ENCODE measurements around the gene LGALSL. TPM values are rescaled to one million over a fixed set of nuclear protein-coding genes. Genes with fewer than 3 reads are reported as not detected.
A peak's percentile ranks its signal among the peaks of the same experiment; 100 is the strongest.

The LGALSL gene
- polyA plus RNA-seq, 1 donor (not counting 4 experiments of a cell fraction or from before 2014, with no cell fraction given) = 55.4 TPM

GRCh38 chr2:64447317-64448040 is 6.5 kb upstream of the LGALSL start:
- no peak overlapping the region for H3K4me2 ChIP-seq (ENCODE audit: control insufficient read depth, extremely low read depth, insufficient read depth, low read depth, low read length)
- H3K27ac ChIP-seq (ENCODE audit: control insufficient read depth, insufficient read depth, low read length) = peak overlapping the region; percentile 34
- H2AFZ ChIP-seq (ENCODE audit: control insufficient read depth, low read length) = no peak overlapping the region
- H3K79me2 ChIP-seq (ENCODE audit: control insufficient read depth, insufficient read depth, low read length) = no peaks in the 10 kb centered on the region
- no peak overlapping the region for H3K4me3 ChIP-seq (ENCODE audit: control insufficient read depth in 2 of 3, extremely low read depth in 1 of 3, insufficient read depth in 2 of 3, low read depth in 1 of 3, low read length in 3 of 3)
- H4K20me1 ChIP-seq (ENCODE audit: control insufficient read depth, extremely low read depth, insufficient read depth, low read length) = no peaks in the 10 kb centered on the region
- dilution Hi-C loops (cut with MboI; ENCODE audit: extremely low pct_ligation_motif_present, low sequenced_read_pairs) = no loop called here
- H3K27me3 ChIP-seq (ENCODE audit: control insufficient read depth, extremely low read depth, insufficient read depth, low read length) = no peaks in the 10 kb centered on the region
- H3K9me3 ChIP-seq (ENCODE audit: control insufficient read depth, low read depth, low read length) = no peaks in the 10 kb centered on the region
- H3K4me1 ChIP-seq (ENCODE audit: control insufficient read depth, extremely low read depth, insufficient read depth, low read length) = peaks cover 15% of the 10 kb centered on the region
- DNase-seq (ENCODE audit: low read depth, low spot score) (no peak), FAIRE-seq (peak; percentile 34)
- TF ChIP-seq CTCF (optimal IDR thresholded peaks at IDR 0.05 in 1 of 3, IDR thresholded peaks at IDR 0.05 in 1 of 3, conservative IDR thresholded peaks at IDR 0.05 in 1 of 3; ENCODE audit: extremely low read depth in 1 of 3, insufficient read depth in 2 of 3, low read length in 3 of 3) (no peak), EZH2 (IDR thresholded peaks at IDR 0.05; ENCODE audit: low read length) (no peak)
- no peak overlapping the region for H3K9ac ChIP-seq (ENCODE audit: control insufficient read depth, extremely low read depth, insufficient read depth, low read length)
- H3K9me1 ChIP-seq (ENCODE audit: control insufficient read depth, extremely low read depth, insufficient read depth, low read length) = no peaks in the 10 kb centered on the region
- H3K36me3 ChIP-seq (ENCODE audit: control insufficient read depth in 2 of 2, extremely low read depth in 1 of 2, insufficient read depth in 2 of 2, low read length in 2 of 2) = no peaks in the 10 kb centered on the region

GRCh38 chr2:64448041-64448426 is 5.9 kb upstream of the LGALSL start:
- H3K4me3 ChIP-seq (ENCODE audit: control insufficient read depth in 2 of 3, extremely low read depth in 1 of 3, insufficient read depth in 2 of 3, low read depth in 1 of 3, low read length in 3 of 3) = no peak overlapping the region
- dilution Hi-C loops (cut with MboI; ENCODE audit: extremely low pct_ligation_motif_present, low sequenced_read_pairs) = no loop called here
- FAIRE-seq = no peak

More at GRCh38 chr2:64448041-64448426, 5.9 kb upstream of the LGALSL start:
- no peaks in the 10 kb centered on the region for H3K36me3 ChIP-seq (ENCODE audit: control insufficient read depth in 2 of 2, extremely low read depth in 1 of 2, insufficient read depth in 2 of 2, low read length in 2 of 2)
- no peak overlapping the region for H3K9ac ChIP-seq (ENCODE audit: control insufficient read depth, extremely low read depth, insufficient read depth, low read length)
- no peak overlapping the region for H3K4me2 ChIP-seq (ENCODE audit: control insufficient read depth, extremely low read depth, insufficient read depth, low read depth, low read length)
- H3K4me1 ChIP-seq (ENCODE audit: control insufficient read depth, extremely low read depth, insufficient read depth, low read length) = peaks cover 21% of the 10 kb centered on the region
- peak overlapping the region; percentile 8 for H2AFZ ChIP-seq (ENCODE audit: control insufficient read depth, low read length)
- H3K27ac ChIP-seq (ENCODE audit: control insufficient read depth, insufficient read depth, low read length) = peak overlapping the region; percentile 34
- H3K27me3 ChIP-seq (ENCODE audit: control insufficient read depth, extremely low read depth, insufficient read depth, low read length) = no peaks in the 10 kb centered on the region
- H4K20me1 ChIP-seq (ENCODE audit: control insufficient read depth, extremely low read depth, insufficient read depth, low read length) = no peaks in the 10 kb centered on the region
- no peak for DNase-seq (ENCODE audit: low read depth, low spot score)
- no peaks in the 10 kb centered on the region for H3K9me1 ChIP-seq (ENCODE audit: control insufficient read depth, extremely low read depth, insufficient read depth, low read length)
- no peaks in the 10 kb centered on the region for H3K79me2 ChIP-seq (ENCODE audit: control insufficient read depth, insufficient read depth, low read length)
- H3K9me3 ChIP-seq (ENCODE audit: control insufficient read depth, low read depth, low read length) = no peaks in the 10 kb centered on the region
- TF ChIP-seq CTCF (optimal IDR thresholded peaks at IDR 0.05 in 1 of 3, IDR thresholded peaks at IDR 0.05 in 1 of 3, conservative IDR thresholded peaks at IDR 0.05 in 1 of 3; ENCODE audit: extremely low read depth in 1 of 3, insufficient read depth in 2 of 3, low read length in 3 of 3) = no peak
- TF ChIP-seq EZH2 (IDR thresholded peaks at IDR 0.05; ENCODE audit: low read length) = no peak
